HG03139 (cell line): ENCODE measurements around the gene EPN1.

Experiments used
- ATAC-seq: cut with Tn5 transposase; IDR thresholded peaks from one replicate; pipeline ENCODE4 v1.9.1; 2021; ENCODE audit not compliant: unreplicated experiment

EPN1 gene

GRCh38 chr19:55674841-55675660, at the start of gene EPN1:
Gene EPN1 (plus strand): TSS chr19:55675226. CDS start chr19:55678628, 3,402 bp downstream.
- peak; percentile 64 for ATAC-seq

GRCh38 chr19:55626350-55626749, 48.7 kb upstream of the EPN1 start:
- ATAC-seq = no peak

GRCh38 chr19:55632463-55632834, 42.6 kb upstream of the EPN1 start:
- ATAC-seq = no peak

GRCh38 chr19:55633861-55634260, 41.2 kb upstream of the EPN1 start:
- ATAC-seq = no peak

- ATAC-seq = no peak
Observed at GRCh38 chr19:55635334-55635717, 39.7 kb upstream of the EPN1 start.

- no peak for ATAC-seq
Observed at GRCh38 chr19:55635856-55636440, 39.1 kb upstream of the EPN1 start.

GRCh38 chr19:55636723-55637122, 38.3 kb upstream of the EPN1 start:
- no peak for ATAC-seq

- ATAC-seq = no peak
Observed at GRCh38 chr19:55637534-55637933, 37.5 kb upstream of the EPN1 start.

GRCh38 chr19:55638864-55639359, 36.1 kb upstream of the EPN1 start:
- no peak for ATAC-seq

- no peak for ATAC-seq
Observed at GRCh38 chr19:55640043-55640576, 34.9 kb upstream of the EPN1 start.

GRCh38 chr19:55640577-55641425, 34.2 kb upstream of the EPN1 start, which contains the start of gene ZNF580:
Gene ZNF580 (plus strand): TSS chr19:55641002. CDS start chr19:55642509, 1,507 bp downstream.
- no peak for ATAC-seq

GRCh38 chr19:55641426-55642152, 33.4 kb upstream of the EPN1 start:
- ATAC-seq = no peak

- ATAC-seq = no peak
Observed at GRCh38 chr19:55642153-55643002, 32.6 kb upstream of the EPN1 start.

GRCh38 chr19:55643003-55643886, 31.8 kb upstream of the EPN1 start, which contains the start of gene ZNF581:
Gene ZNF581 (plus strand): TSS chr19:55643649. CDS start chr19:55644572, 923 bp downstream.
- peak; percentile 32 for ATAC-seq

GRCh38 chr19:55643887-55644176, 31.2 kb upstream of the EPN1 start:
- ATAC-seq = no peak

- no peak for ATAC-seq
Observed at GRCh38 chr19:55644191-55644833, 30.7 kb upstream of the EPN1 start.

- no peak for ATAC-seq
Observed at GRCh38 chr19:55644842-55645511, 30.0 kb upstream of the EPN1 start.

GRCh38 chr19:55645512-55645881, 29.5 kb upstream of the EPN1 start:
- no peak for ATAC-seq
